ENCODE measurements around the gene CYP2F1. TPM values are rescaled to one million over a fixed set of nuclear protein-coding genes. Genes with fewer than 3 reads are reported as not detected.
A peak's percentile ranks its signal among the peaks of the same experiment; 100 is the strongest.

Gene CYP2F1
- polyA plus RNA-seq, 6 donors from 2014 or later: 0.13 TPM; not detected in 5

- peak overlapping the region in 1 of 6 donors; percentile 58 for H3K27ac Mint-ChIP-seq
- DNase-seq (no peak), ATAC-seq (ENCODE audit: low read depth in 2 of 2) (no peak)
- peaks cover 7 to 13% (median 8%) of the 10 kb centered on the region in 3 donors for H3K4me1 Mint-ChIP-seq
- peaks cover 14 to 41% (median 36%) of the 10 kb centered on the region in 3 donors for H3K27me3 Mint-ChIP-seq
- no peaks in the 10 kb centered on the region for H3K9me3 Mint-ChIP-seq
- no peaks in the 10 kb centered on the region for H3K36me3 Mint-ChIP-seq
- H3K4me3 Mint-ChIP-seq: no peak overlapping the region
These were observed 58.3 kb downstream of the CYP2F1 start for GRCh38 chr19:41172297-41173164.

- H3K9me3 Mint-ChIP-seq: no peaks in the 10 kb centered on the region
- ATAC-seq (ENCODE audit: low read depth in 2 of 2): no peak
- peak overlapping the region in 2 of 6 donors; percentile 16 to 26 for H3K27ac Mint-ChIP-seq
- H3K27me3 Mint-ChIP-seq: peaks cover 10 to 30% (median 27%) of the 10 kb centered on the region in 3 donors
- no peaks in the 10 kb centered on the region for H3K36me3 Mint-ChIP-seq
- H3K4me3 Mint-ChIP-seq: peak overlapping the region in 1 of 8 donors; percentile 44
- peaks cover 7 to 13% (median 8%) of the 10 kb centered on the region in 3 donors for H3K4me1 Mint-ChIP-seq
- no peak for DNase-seq
These were observed 60.2 kb downstream of the CYP2F1 start for GRCh38 chr19:41174297-41174928.

- DNase-seq: no peak
- no peak for ATAC-seq (ENCODE audit: low read depth in 2 of 2)
- Mint-ChIP-seq H3K4me3 (peak overlapping the region in 1 of 8 donors; percentile 62), H3K4me1 (peaks cover 7 to 13% (median 8%) of the 10 kb centered on the region in 3 donors), H3K27me3 (peaks cover 6 to 28% (median 23%) of the 10 kb centered on the region in 3 donors), H3K27ac (peak overlapping the region in 2 of 6 donors; percentile 22 to 58), H3K36me3 (no peaks in the 10 kb centered on the region), H3K9me3 (no peaks in the 10 kb centered on the region)
These were observed 61.9 kb downstream of the CYP2F1 start for GRCh38 chr19:41175801-41176777.

Other genes starting within 250 kb of the CYP2F1 start
- not detected for gene CYP2A7, start 232.2 kb upstream of the CYP2F1 start, polyA plus RNA-seq (ENCODE audit: low read depth in 6 of 6)
- gene CYP2B6, start 123.2 kb upstream of the CYP2F1 start, polyA plus RNA-seq (ENCODE audit: low read depth in 6 of 6): not detected
- not detected for gene CYP2A13, start 26.0 kb upstream of the CYP2F1 start, polyA plus RNA-seq (ENCODE audit: low read depth in 6 of 6)
- gene CYP2S1, start 78.8 kb downstream of the CYP2F1 start, polyA plus RNA-seq (ENCODE audit: low read depth in 6 of 6): not detected
- 1 to 10 TPM in 1 of 6 donors, under 1 TPM in 4, not detected in 1; 0.05 to 1.4 (median 0.26) TPM for gene AXL, start 104.8 kb downstream of the CYP2F1 start, polyA plus RNA-seq (ENCODE audit: low read depth in 6 of 6)
- gene HNRNPUL1, start 149.9 kb downstream of the CYP2F1 start, polyA plus RNA-seq (ENCODE audit: low read depth in 6 of 6): 10 to 100 TPM; 26.2 to 85.3 (median 54.4) TPM
- 10 to 100 TPM; 19.8 to 37.2 (median 31.7) TPM for gene CCDC97, start 195.7 kb downstream of the CYP2F1 start, polyA plus RNA-seq (ENCODE audit: low read depth in 6 of 6)
- 10 to 100 TPM; 20.1 to 61.9 (median 35.4) TPM for gene TGFB1, start 239.5 kb downstream of the CYP2F1 start, polyA plus RNA-seq (ENCODE audit: low read depth in 6 of 6)
- gene B9D2, start 249.7 kb downstream of the CYP2F1 start, polyA plus RNA-seq (ENCODE audit: low read depth in 6 of 6): 10 to 100 TPM in 5 of 6 donors, 1 to 10 TPM in 1; 3.2 to 17.3 (median 14.3) TPM